ENCODE measurements around the gene DYDC2. TPM values are rescaled to one million over a fixed set of nuclear protein-coding genes. Genes with fewer than 3 reads are reported as not detected.
"Not testable (repeated sequence)": the region's sequence is repeated elsewhere in the genome, so short reads cannot be mapped to it uniquely, and the experiment has no call there.

Gene DYDC2
- total and polyA plus RNA-seq, 3 donors from 2014 or later = 1.8 to 22.8 (median 4.5) TPM

- H3K4me1 ChIP-seq = no peaks in the 10 kb centered on the region
- TF ChIP-seq POLR2A (IDR thresholded peaks at IDR 0.05) = no peak
- no peak for TF ChIP-seq CTCF (IDR thresholded peaks at IDR 0.05)
- H3K36me3 ChIP-seq (ENCODE audit: low read depth, missing control alignments) = no peaks in the 10 kb centered on the region
- intact Hi-C loops (cut with DNase I; ENCODE audit: low total_unique reads) = no loop called here
- no peak overlapping the region for H3K4me3 ChIP-seq
- H3K27me3 ChIP-seq = no peaks in the 10 kb centered on the region
- 77 to 78% methylated on average over 2 of the region's 2 CpGs for WGBS, 2 donors
- H3K9me3 ChIP-seq = no peaks in the 10 kb centered on the region
- no peak for DNase-seq
- no peak overlapping the region for H3K27ac ChIP-seq
Observed at GRCh38 chr10:80344912-80345311, 11.7 kb upstream of the DYDC2 start.

- 86 to 89% methylated on average over 3 of the region's 3 CpGs for WGBS, 2 donors
- Histone ChIP-seq H3K9me3 (no peaks in the 10 kb centered on the region), H3K4me3 (no peak overlapping the region), H3K27ac (no peak overlapping the region), H3K4me1 (no peaks in the 10 kb centered on the region), H3K27me3 (no peaks in the 10 kb centered on the region), H3K36me3 (ENCODE audit: low read depth, missing control alignments) (no peaks in the 10 kb centered on the region)
- no peak for DNase-seq
- no peak for TF ChIP-seq CTCF (IDR thresholded peaks at IDR 0.05)
- no peak for TF ChIP-seq POLR2A (IDR thresholded peaks at IDR 0.05)
- intact Hi-C loops (cut with DNase I; ENCODE audit: low total_unique reads) = no loop called here
Observed at GRCh38 chr10:80350251-80350650, 6.3 kb upstream of the DYDC2 start.

- no peak overlapping the region for H3K27ac ChIP-seq
- H3K36me3 ChIP-seq (ENCODE audit: low read depth, missing control alignments) = no peaks in the 10 kb centered on the region
- TF ChIP-seq CTCF (IDR thresholded peaks at IDR 0.05) (no peak), POLR2A (IDR thresholded peaks at IDR 0.05) (no peak)
- peaks cover 2% of the 10 kb centered on the region for H3K4me1 ChIP-seq
- no peaks in the 10 kb centered on the region for H3K27me3 ChIP-seq
- 91 to 97% methylated on average over 3 of the region's 3 CpGs for WGBS, 2 donors
- H3K9me3 ChIP-seq = no peaks in the 10 kb centered on the region
- intact Hi-C loops (cut with DNase I; ENCODE audit: low total_unique reads) = no loop called here
- DNase-seq = no peak
- no peak overlapping the region for H3K4me3 ChIP-seq
Observed at GRCh38 chr10:80351220-80351619, 5.4 kb upstream of the DYDC2 start.

GRCh38 chr10:80356989-80357850 lies 639 bp downstream of the DYDC2 start:
- no peak for TF ChIP-seq CTCF (IDR thresholded peaks at IDR 0.05)
- no peak for TF ChIP-seq POLR2A (IDR thresholded peaks at IDR 0.05)
- Histone ChIP-seq H3K4me1 (peaks cover 6% of the 10 kb centered on the region), H3K27ac (no peak overlapping the region), H3K36me3 (ENCODE audit: low read depth, missing control alignments) (no peaks in the 10 kb centered on the region), H3K27me3 (no peaks in the 10 kb centered on the region), H3K9me3 (no peaks in the 10 kb centered on the region), H3K4me3 (peak overlapping the region; percentile 48 to 61)
- 4 to 10% methylated on average over 46 to 50 of the region's 50 CpGs for WGBS, 2 donors
- intact Hi-C loops (cut with DNase I; ENCODE audit: low total_unique reads) = no loop called here
- DNase-seq = peak; percentile 26

- 63 to 85% methylated on average over 5 of the region's 5 CpGs for WGBS, 2 donors
- H3K36me3 ChIP-seq (ENCODE audit: low read depth, missing control alignments) = no peaks in the 10 kb centered on the region
- no peaks in the 10 kb centered on the region for H3K27me3 ChIP-seq
- DNase-seq = no peak
- TF ChIP-seq CTCF (IDR thresholded peaks at IDR 0.05) = no peak
- TF ChIP-seq POLR2A (IDR thresholded peaks at IDR 0.05) = no peak
- no peak overlapping the region for H3K27ac ChIP-seq
- peaks cover 6% of the 10 kb centered on the region for H3K4me1 ChIP-seq
- no peaks in the 10 kb centered on the region for H3K9me3 ChIP-seq
- no peak overlapping the region for H3K4me3 ChIP-seq
- intact Hi-C loops (cut with DNase I; ENCODE audit: low total_unique reads) = no loop called here
Observed at GRCh38 chr10:80357851-80358125, 1.2 kb downstream of the DYDC2 start.

GRCh38 chr10:80358925-80359324 lies 2.3 kb downstream of the DYDC2 start:
- H3K27ac ChIP-seq; H3K4me1 ChIP-seq; H3K36me3 ChIP-seq (ENCODE audit: low read depth, missing control alignments); H3K27me3 ChIP-seq; H3K9me3 ChIP-seq; intact Hi-C loops (cut with DNase I; ENCODE audit: low total_unique reads): not testable (repeated sequence)
- 38 to 63% methylated on average over 2 of the region's 2 CpGs for WGBS, 2 donors
- peak; percentile 46 for DNase-seq
- H3K4me3 ChIP-seq = peak overlapping the region in 1 of 2 donors; percentile 23

Measured in testis (tissue), 3 donors.